Measurements from ENCODE around the gene TENT4A. TPM values are rescaled to one million over a fixed set of nuclear protein-coding genes. Genes with fewer than 3 reads are reported as not detected.

The TENT4A gene
- total RNA-seq, 4 donors from 2014 or later: 11.9 to 15.2 (median 12.7) TPM

DNA sequence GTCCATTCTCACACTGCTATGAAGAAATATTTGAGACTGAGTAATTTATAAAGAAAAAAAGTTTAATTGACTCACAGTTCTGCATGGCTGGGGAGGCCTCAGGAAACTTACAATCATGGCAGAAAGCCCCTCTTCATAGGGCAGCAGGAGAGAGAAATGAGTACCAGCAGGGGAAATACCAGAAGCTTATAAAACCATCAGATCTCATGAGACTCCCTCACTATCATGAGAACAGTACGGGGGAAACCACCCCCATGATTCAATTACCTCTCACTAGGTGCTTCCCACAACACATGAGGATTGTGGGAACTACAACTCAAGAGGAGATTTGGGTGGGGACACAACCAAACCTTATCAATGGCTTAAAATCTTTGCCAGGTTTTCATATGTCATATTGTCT is 20.3 kb upstream of the TENT4A start:
- in situ Hi-C loops (cut with MboI; ENCODE audit: low sequenced_read_pairs in 4 of 4) (no loop called here), intact Hi-C loops (cut with DNase I; ENCODE audit: low total_unique reads) (no loop called here)
- H3K4me1 ChIP-seq: no peaks in the 10 kb centered on the region
- no peaks in the 10 kb centered on the region for H3K27me3 ChIP-seq
- no peak for ATAC-seq
- no peak for DNase-seq
- no peak overlapping the region for H3K27ac ChIP-seq
- H3K9me3 ChIP-seq: no peaks in the 10 kb centered on the region
- no peaks in the 10 kb centered on the region for H3K36me3 ChIP-seq
- H3K4me3 ChIP-seq: no peak overlapping the region
- TF ChIP-seq POLR2A (IDR thresholded peaks at IDR 0.05) (no peak), CTCF (IDR thresholded peaks at IDR 0.05 in 4 of 5, conservative IDR thresholded peaks at IDR 0.05 in 1 of 5) (no peak)

GRCh38 chr5:6698696-6699095 is 14.5 kb upstream of the TENT4A start:
- no peak overlapping the region for H3K27ac ChIP-seq
- TF ChIP-seq POLR2A (IDR thresholded peaks at IDR 0.05) (no peak), CTCF (IDR thresholded peaks at IDR 0.05 in 4 of 5, conservative IDR thresholded peaks at IDR 0.05 in 1 of 5) (no peak)
- H3K36me3 ChIP-seq: no peaks in the 10 kb centered on the region
- DNase-seq (no peak), ATAC-seq (no peak)
- no peak overlapping the region for H3K4me3 ChIP-seq
- H3K27me3 ChIP-seq: no peaks in the 10 kb centered on the region
- in situ Hi-C loops (cut with MboI; ENCODE audit: low sequenced_read_pairs in 4 of 4): no loop called here
- peaks cover 4% of the 10 kb centered on the region in 2 donors for H3K4me1 ChIP-seq
- intact Hi-C loops (cut with DNase I; ENCODE audit: low total_unique reads): no loop called here
- no peaks in the 10 kb centered on the region for H3K9me3 ChIP-seq

- peaks cover 10% of the 10 kb centered on the region in 2 donors for H3K4me1 ChIP-seq
- intact Hi-C loops (cut with DNase I; ENCODE audit: low total_unique reads) (no loop called here), in situ Hi-C loops (cut with MboI; ENCODE audit: low sequenced_read_pairs in 4 of 4) (no loop called here)
- no peak overlapping the region for H3K4me3 ChIP-seq
- ATAC-seq: no peak
- H3K9me3 ChIP-seq: no peaks in the 10 kb centered on the region
- DNase-seq: no peak
- no peak overlapping the region for H3K27ac ChIP-seq
- H3K36me3 ChIP-seq: no peaks in the 10 kb centered on the region
- TF ChIP-seq CTCF (IDR thresholded peaks at IDR 0.05 in 4 of 5, conservative IDR thresholded peaks at IDR 0.05 in 1 of 5): no peak
- TF ChIP-seq POLR2A (IDR thresholded peaks at IDR 0.05): no peak
- H3K27me3 ChIP-seq: no peaks in the 10 kb centered on the region
These were observed 13.9 kb upstream of the TENT4A start for GRCh38 chr5:6699357-6699756.

DNA sequence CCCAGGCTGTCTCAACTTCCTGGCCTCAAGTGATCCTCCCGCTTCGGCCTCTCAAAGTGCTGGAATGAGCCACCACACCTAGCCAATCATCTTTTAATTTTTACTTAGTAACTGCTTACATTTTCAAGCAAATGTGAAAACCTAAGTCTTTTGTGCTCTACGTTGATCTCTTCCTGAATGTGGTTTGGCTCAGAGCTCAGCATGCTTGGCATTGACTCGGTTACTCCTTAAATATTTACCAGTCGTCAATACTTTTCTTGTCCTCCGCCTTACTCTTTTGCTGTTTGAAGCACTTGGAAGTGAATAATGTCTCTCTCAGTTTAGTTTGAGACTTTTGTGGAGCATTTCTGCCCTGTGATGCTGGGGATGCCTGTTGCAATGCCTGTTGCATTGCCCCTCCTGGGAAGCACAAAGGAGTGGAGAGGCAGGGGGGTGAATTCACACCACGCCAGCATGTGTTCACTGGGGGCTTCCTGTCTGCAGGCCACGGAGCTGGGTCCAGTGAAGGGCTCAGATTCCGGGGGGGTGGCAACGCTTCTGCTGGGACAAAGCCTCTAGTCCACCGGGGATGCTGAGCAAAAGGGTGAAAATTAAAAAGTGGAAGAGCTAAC is 13.1 kb upstream of the TENT4A start:
- in situ Hi-C loops (cut with MboI; ENCODE audit: low sequenced_read_pairs in 4 of 4) (no loop called here), intact Hi-C loops (cut with DNase I; ENCODE audit: low total_unique reads) (no loop called here)
- DNase-seq: no peak
- H3K9me3 ChIP-seq: no peaks in the 10 kb centered on the region
- no peak overlapping the region for H3K27ac ChIP-seq
- no peak for TF ChIP-seq POLR2A (IDR thresholded peaks at IDR 0.05)
- peaks cover 18% of the 10 kb centered on the region in 2 donors for H3K4me1 ChIP-seq
- no peak overlapping the region for H3K4me3 ChIP-seq
- H3K36me3 ChIP-seq: no peaks in the 10 kb centered on the region
- no peaks in the 10 kb centered on the region for H3K27me3 ChIP-seq
- no peak for ATAC-seq

DNA sequence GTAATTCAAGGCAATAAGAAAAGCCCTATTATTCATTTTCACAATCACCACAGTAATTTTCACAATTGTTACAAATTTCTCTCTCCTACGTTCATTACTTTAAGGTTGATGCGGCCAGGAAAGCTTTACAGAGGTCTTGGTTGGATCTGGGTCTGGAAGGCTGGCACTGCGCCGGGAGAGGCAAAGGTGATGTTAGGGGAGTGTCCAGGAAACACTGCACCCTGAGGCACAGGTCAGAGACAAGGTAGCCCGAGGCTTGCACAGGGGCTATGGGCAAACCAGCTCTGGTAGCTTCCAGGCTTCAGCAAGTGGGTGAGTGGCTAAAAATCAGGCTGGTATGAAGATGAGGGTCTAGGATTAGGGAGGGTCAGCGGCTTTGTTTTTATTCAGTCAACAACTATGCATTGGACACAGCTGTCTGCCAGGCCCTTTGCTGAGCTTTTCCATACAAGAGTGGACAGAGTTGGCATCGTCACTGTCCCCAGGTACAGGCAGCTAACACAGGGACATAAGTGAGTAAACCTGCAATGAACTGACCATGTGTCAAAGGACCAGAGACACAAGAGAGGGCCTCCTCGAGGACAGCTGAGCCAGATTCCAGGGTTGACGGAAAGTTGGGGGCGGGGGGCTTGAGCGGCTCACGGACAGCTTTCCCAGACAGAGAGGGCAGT is 12.4 kb upstream of the TENT4A start:
- H3K4me1 ChIP-seq: peaks cover 18% of the 10 kb centered on the region in 2 donors
- H3K27ac ChIP-seq: no peak overlapping the region
- no peak for TF ChIP-seq CTCF (IDR thresholded peaks at IDR 0.05 in 4 of 5, conservative IDR thresholded peaks at IDR 0.05 in 1 of 5)
- TF ChIP-seq POLR2A (IDR thresholded peaks at IDR 0.05): no peak
- no peaks in the 10 kb centered on the region for H3K9me3 ChIP-seq
- intact Hi-C loops (cut with DNase I; ENCODE audit: low total_unique reads) (no loop called here), in situ Hi-C loops (cut with MboI; ENCODE audit: low sequenced_read_pairs in 4 of 4) (no loop called here)
- H3K4me3 ChIP-seq: no peak overlapping the region
- ATAC-seq (no peak), DNase-seq (no peak)
- H3K36me3 ChIP-seq: no peaks in the 10 kb centered on the region
- no peaks in the 10 kb centered on the region for H3K27me3 ChIP-seq
